Measurements from ENCODE around the gene PCA3. TPM values are rescaled to one million over a fixed set of nuclear protein-coding genes. Genes with fewer than 3 reads are reported as not detected.

The PCA3 gene
- total RNA-seq, 1 experiment from 2014 or later, result not detected

GRCh38 chr9:76818271-76818670 is 54.0 kb downstream of the PCA3 start (continued):
- TF ChIP-seq ATF3 (CRISPR knock-in tag; conservative IDR thresholded peaks at IDR 0.05) (no peak), ZBTB21 (CRISPR knock-in tag; IDR thresholded peaks at IDR 0.05; ENCODE audit: borderline replicate concordance) (no peak), ZNF532 (CRISPR knock-in tag; IDR thresholded peaks at IDR 0.05; ENCODE audit: borderline replicate concordance) (no peak), IRF2 (CRISPR knock-in tag; IDR thresholded peaks at IDR 0.05; ENCODE audit: borderline replicate concordance, low read depth) (no peak), ZNF232 (CRISPR knock-in tag; IDR thresholded peaks at IDR 0.05) (no peak), SMAD4 (CRISPR knock-in tag; IDR thresholded peaks at IDR 0.05) (no peak), NR3C1 (CRISPR knock-in tag; conservative IDR thresholded peaks at IDR 0.05; ENCODE audit: low read depth) (no peak), HMGXB4 (CRISPR knock-in tag; IDR thresholded peaks at IDR 0.05) (no peak), ZBTB43 (CRISPR knock-in tag; IDR thresholded peaks at IDR 0.05) (no peak), PREB (CRISPR knock-in tag; IDR thresholded peaks at IDR 0.05; ENCODE audit: borderline replicate concordance) (no peak)

- DNase-seq (ENCODE audit: low spot score) (no peak), ATAC-seq (no peak)
- H3K4me1 Mint-ChIP-seq, result peaks cover 25% of the 10 kb centered on the region
- H3K4me3 Mint-ChIP-seq, result no peak overlapping the region
- CTCF ChIA-PET, result interaction anchor here (1.3 to 1.5 kb wide), 2 partner anchors 10 to 176 kb away, joined by 4 to 6 read pairs; no protein-coding TSS in a partner anchor
- no peak overlapping the region for H3K27ac Mint-ChIP-seq
- H3K9me3 Mint-ChIP-seq, result no peaks in the 10 kb centered on the region
- POLR2A ChIA-PET, result no interaction called here
- H3K36me3 Mint-ChIP-seq, result no peaks in the 10 kb centered on the region
- H3K27me3 Mint-ChIP-seq (ENCODE audit: low read depth), result no peaks in the 10 kb centered on the region
- no peak for TF ChIP-seq ARID4B (CRISPR knock-in tag; IDR thresholded peaks at IDR 0.05; ENCODE audit: borderline replicate concordance)
- no peak for TF ChIP-seq NR3C1 (CRISPR knock-in tag; conservative IDR thresholded peaks at IDR 0.05; ENCODE audit: low read depth)
- no peak for TF ChIP-seq MYBL2 (CRISPR knock-in tag; IDR thresholded peaks at IDR 0.05)
- TF ChIP-seq AR (CRISPR knock-in tag; IDR thresholded peaks at IDR 0.05), result no peak
- no peak for TF ChIP-seq EMX1 (CRISPR knock-in tag; IDR thresholded peaks at IDR 0.05)
- no peak for TF ChIP-seq PRDM15 (CRISPR knock-in tag; IDR thresholded peaks at IDR 0.05)
Measured at GRCh38 chr9:76820431-76820830, 56.2 kb downstream of the PCA3 start.

Data from WTC11 (cell line).